ENCODE measurements around the gene ARHGEF37. TPM values are rescaled to one million over a fixed set of nuclear protein-coding genes. Genes with fewer than 3 reads are reported as not detected.
A peak's percentile ranks its signal among the peaks of the same experiment; 100 is the strongest.

The ARHGEF37 gene
- total RNA-seq, 5 donors from 2014 or later (not counting 1 experiment from before 2014, with no cell fraction given), result 0.07 to 1.0 (median 0.59) TPM; not detected in 1

- 0% methylated on average over 10 of the region's 12 CpGs for WGBS (ENCODE audit: insufficient coverage)
- no peaks in the 10 kb centered on the region for H3K9me3 Mint-ChIP-seq
- H3K4me1 Mint-ChIP-seq, result peaks cover 45 to 48% (median 45%) of the 10 kb centered on the region in 3 donors
- H3K4me3 Mint-ChIP-seq, result peak overlapping the region; percentile 95 to 97 (median 95)
- Histone ChIP-seq H3K4me3 (ENCODE audit: control insufficient read depth in 1 of 2, extremely low read depth in 1 of 2, low read length in 1 of 2) (peak overlapping the region; percentile 98 to 100), H3K27ac (ENCODE audit: low read length) (peak overlapping the region; percentile 98), H3K4me1 (ENCODE audit: control insufficient read depth in 1 of 2, extremely low read depth in 1 of 2, insufficient read depth in 2 of 2, low read length in 2 of 2) (peaks cover 16 to 28% of the 10 kb centered on the region in 2 experiments), H3K36me3 (ENCODE audit: control insufficient read depth in 2 of 2, extremely low read depth in 1 of 2, insufficient read depth in 1 of 2, low read length in 1 of 2) (peaks cover 2 to 24% of the 10 kb centered on the region in 2 donors), H3K27me3 (replicated peaks in 1 of 2; ENCODE audit: control insufficient read depth in 2 of 2, extremely low read depth in 1 of 2, insufficient read depth in 2 of 2, low read length in 1 of 2) (no peaks in the 10 kb centered on the region), H3K9me3 (no peaks in the 10 kb centered on the region)
- H3K27ac Mint-ChIP-seq, result peak overlapping the region; percentile 97 to 98
- peak in 2 of 35 experiments; percentile 8 to 51 for DNase-seq
- peaks cover 30% of the 10 kb centered on the region for H3K36me3 Mint-ChIP-seq
- POLR2A ChIA-PET, result interaction anchor here (0.5 to 1.9 kb wide), 14 partner anchors 12 to 1192 kb away, joined by 3 to 9 read pairs (median 5); partner anchors contain the start of gene PCYOX1L (in 1 of the 2)
- H3K27me3 Mint-ChIP-seq, result no peaks in the 10 kb centered on the region
- CTCF ChIA-PET, result interaction anchor here (0.6 to 3.4 kb wide), 12 partner anchors 13 to 1102 kb away, joined by 3 to 11 read pairs (median 3); partner anchors contain the start of gene SLC26A2 (in 1 of the 2)
- ATAC-seq (replicated peaks in 1 of 4), result no peak
Measured at GRCh38 chr5:149550268-149550583, 31.1 kb upstream of the ARHGEF37 start.

DNA sequence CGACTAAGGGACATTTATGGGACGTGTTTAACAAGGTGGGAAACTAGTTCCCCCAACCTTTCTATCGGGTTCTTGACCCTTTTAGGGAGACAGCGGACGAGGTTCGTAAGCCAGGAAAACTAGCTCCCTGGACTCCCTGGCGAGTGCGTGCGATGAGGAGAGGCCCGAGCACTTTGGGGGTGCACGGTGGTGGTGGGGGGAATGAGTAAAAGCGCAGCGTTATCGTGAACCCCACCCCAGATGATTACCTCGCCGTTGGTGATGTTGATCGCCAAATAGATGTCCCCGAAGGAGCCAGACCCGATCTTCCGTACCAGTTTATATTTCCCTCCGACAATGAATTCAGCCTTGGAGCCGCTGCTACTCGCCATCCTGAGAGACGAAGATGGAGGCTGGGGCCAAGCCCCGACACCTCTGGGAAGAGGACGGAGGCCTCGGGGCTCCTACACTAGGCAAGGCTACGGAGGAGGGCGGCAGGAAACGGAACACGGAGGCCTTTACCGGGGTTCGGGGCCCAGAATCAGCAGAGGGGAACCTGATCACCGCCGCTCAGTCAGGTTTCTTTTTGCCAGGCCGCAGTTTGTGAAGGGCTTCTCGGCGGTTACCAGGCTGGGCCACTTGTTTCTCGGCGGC lies 30.6 kb upstream of the ARHGEF37 start:
- ChIA-PET POLR2A (interaction anchor here (0.6 to 1.9 kb wide), 10 partner anchors 12 to 1191 kb away, joined by 3 to 9 read pairs (median 4); partner anchors contain the start of gene PCYOX1L (in 1 of the 2)), CTCF (interaction anchor here (0.6 to 3.4 kb wide), 16 partner anchors 12 to 1102 kb away, joined by 3 to 11 read pairs (median 3); partner anchors contain the start of gene SLC26A2 (in 1 of the 2))
- Histone ChIP-seq H3K4me1 (ENCODE audit: control insufficient read depth in 1 of 2, extremely low read depth in 1 of 2, insufficient read depth in 2 of 2, low read length in 2 of 2) (peaks cover 16 to 23% of the 10 kb centered on the region in 2 experiments), H3K36me3 (ENCODE audit: control insufficient read depth in 2 of 2, extremely low read depth in 1 of 2, insufficient read depth in 1 of 2, low read length in 1 of 2) (peaks cover 2 to 20% of the 10 kb centered on the region in 2 donors), H3K27ac (ENCODE audit: low read length) (peak overlapping the region; percentile 98), H3K27me3 (replicated peaks in 1 of 2; ENCODE audit: control insufficient read depth in 2 of 2, extremely low read depth in 1 of 2, insufficient read depth in 2 of 2, low read length in 1 of 2) (no peaks in the 10 kb centered on the region), H3K9me3 (no peaks in the 10 kb centered on the region), H3K4me3 (ENCODE audit: control insufficient read depth in 1 of 2, extremely low read depth in 1 of 2, low read length in 1 of 2) (peak overlapping the region; percentile 98 to 100)
- ATAC-seq (replicated peaks in 1 of 4) (peak in 3 of 4 experiments; percentile 15 to 30 (median 29)), DNase-seq (peak in 4 of 35 experiments; percentile 9 to 23 (median 15))
- Mint-ChIP-seq H3K27me3 (no peaks in the 10 kb centered on the region), H3K9me3 (no peaks in the 10 kb centered on the region), H3K4me1 (peaks cover 40 to 44% (median 41%) of the 10 kb centered on the region in 3 donors), H3K27ac (peak overlapping the region; percentile 97 to 98), H3K36me3 (peaks cover 25% of the 10 kb centered on the region), H3K4me3 (peak overlapping the region; percentile 95 to 97 (median 95))
- 0% methylated on average over 34 of the region's 40 CpGs for WGBS (ENCODE audit: insufficient coverage)

DNA sequence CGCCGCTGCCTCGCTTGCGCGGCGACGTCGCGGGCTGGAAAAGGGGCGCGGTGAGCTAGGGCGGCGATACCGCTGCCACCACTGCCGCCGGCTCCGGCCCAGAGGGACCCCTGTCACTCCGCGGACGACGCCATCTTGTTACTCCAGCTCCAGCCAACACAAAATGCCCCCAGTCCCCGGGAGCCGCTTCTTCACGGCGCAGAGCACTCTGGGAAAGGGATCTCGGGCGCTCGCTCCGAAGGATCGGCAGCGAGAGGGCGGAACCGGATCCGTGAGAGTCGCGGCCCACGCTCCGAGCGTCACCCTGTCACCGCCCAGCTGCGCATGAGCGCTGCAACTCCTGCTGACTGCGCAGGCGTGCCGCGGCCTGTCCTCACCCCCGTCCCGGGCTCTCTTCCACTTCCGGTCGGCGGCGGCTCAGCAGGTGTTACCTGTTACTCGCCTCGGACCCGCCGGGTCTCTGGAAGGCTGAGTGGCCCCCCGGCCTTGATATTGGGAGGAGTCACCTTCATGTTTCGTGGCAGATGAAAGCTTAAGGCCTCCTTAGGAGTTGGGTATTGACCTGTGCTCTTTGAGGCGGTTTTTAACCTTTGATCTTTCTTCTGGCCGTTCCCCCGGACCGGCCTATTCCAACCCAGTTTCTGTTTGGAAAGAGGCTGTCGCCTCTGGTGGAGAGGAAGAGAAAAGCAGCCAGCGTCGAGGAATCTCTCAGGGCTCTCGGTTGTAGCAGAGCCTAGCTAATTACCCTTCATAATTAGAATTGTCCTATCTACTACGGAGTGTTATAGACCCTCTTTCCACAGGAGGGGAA lies 29.9 kb upstream of the ARHGEF37 start, which contains the start of gene CSNK1A1:
TSS of gene CSNK1A1 (minus strand) at position 213 of the 811 bp plus-strand sequence. CDS start 475 bp downstream, outside the sequence.
- Mint-ChIP-seq H3K27me3 (no peaks in the 10 kb centered on the region), H3K27ac (peak within 1 kb of the TSS; percentile 97 to 98), H3K4me1 (peaks cover 34 to 37% (median 34%) of the 10 kb centered on the region in 3 donors), H3K36me3 (peaks cover 23% of the 10 kb centered on the region), H3K9me3 (no peaks in the 10 kb centered on the region), H3K4me3 (peak within 1 kb of the TSS; percentile 95 to 97 (median 95))
- Histone ChIP-seq H3K36me3 (ENCODE audit: control insufficient read depth in 2 of 2, extremely low read depth in 1 of 2, insufficient read depth in 1 of 2, low read length in 1 of 2) (peaks cover 0 to 13% of the 10 kb centered on the region in 2 donors), H3K9me3 (no peaks in the 10 kb centered on the region), H3K4me1 (ENCODE audit: control insufficient read depth in 1 of 2, extremely low read depth in 1 of 2, insufficient read depth in 2 of 2, low read length in 2 of 2) (peaks cover 16 to 17% of the 10 kb centered on the region in 2 experiments), H3K27me3 (replicated peaks in 1 of 2; ENCODE audit: control insufficient read depth in 2 of 2, extremely low read depth in 1 of 2, insufficient read depth in 2 of 2, low read length in 1 of 2) (no peaks in the 10 kb centered on the region), H3K4me3 (ENCODE audit: control insufficient read depth in 1 of 2, extremely low read depth in 1 of 2, low read length in 1 of 2) (peak within 1 kb of the TSS; percentile 98 to 100), H3K27ac (ENCODE audit: low read length) (peak within 1 kb of the TSS; percentile 98)
- DNase-seq (peak; percentile 93 to 100 (median 97)), ATAC-seq (replicated peaks in 1 of 4) (peak; percentile 88 to 92 (median 90))
- under 1% methylated on average over 57 of the region's 67 CpGs for WGBS (ENCODE audit: insufficient coverage)
- ChIA-PET POLR2A (interaction anchor here in 1 of 2 donors (0.5 to 1.9 kb wide), 4 partner anchors 14 to 194 kb away, joined by 3 to 6 read pairs (median 4); partner anchors contain the start of gene PCYOX1L), CTCF (interaction anchor here (0.6 to 3.4 kb wide), 10 partner anchors 12 to 409 kb away, joined by 3 to 11 read pairs (median 4); partner anchors contain the start of genes PCYOX1L (in 1 of the 2) and SLC26A2 (in 1 of the 2))

DNA sequence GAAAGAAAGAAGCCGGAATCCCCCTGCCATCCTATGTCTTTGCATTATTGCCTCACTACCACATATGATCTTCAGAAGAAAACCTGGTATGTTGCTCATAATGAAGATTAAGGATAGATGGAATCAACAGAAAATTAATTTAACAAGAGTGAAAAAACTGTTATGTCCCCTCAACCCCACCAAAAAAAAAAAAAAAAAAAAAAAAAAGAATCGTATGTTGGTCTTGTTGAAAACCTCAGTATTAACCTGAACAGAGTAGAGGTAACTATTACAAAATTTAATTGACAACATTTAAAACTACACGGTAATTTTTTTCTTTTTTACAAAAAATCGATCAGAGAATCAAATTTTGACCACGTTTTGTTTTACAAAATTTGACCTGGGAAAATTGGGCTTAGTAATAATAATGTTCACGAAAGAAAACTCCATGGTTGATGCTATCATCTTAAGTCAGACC lies 29.2 kb upstream of the ARHGEF37 start:
- no peaks in the 10 kb centered on the region for H3K27me3 ChIP-seq (replicated peaks in 1 of 2; ENCODE audit: control insufficient read depth in 2 of 2, extremely low read depth in 1 of 2, insufficient read depth in 2 of 2, low read length in 1 of 2)
- H3K36me3 ChIP-seq (ENCODE audit: control insufficient read depth in 2 of 2, extremely low read depth in 1 of 2, insufficient read depth in 1 of 2, low read length in 1 of 2), result peaks cover 0 to 8% of the 10 kb centered on the region in 2 donors
- no CpG with 5 or more reads among the region's 6 CpGs for WGBS (ENCODE audit: insufficient coverage)

DNA sequence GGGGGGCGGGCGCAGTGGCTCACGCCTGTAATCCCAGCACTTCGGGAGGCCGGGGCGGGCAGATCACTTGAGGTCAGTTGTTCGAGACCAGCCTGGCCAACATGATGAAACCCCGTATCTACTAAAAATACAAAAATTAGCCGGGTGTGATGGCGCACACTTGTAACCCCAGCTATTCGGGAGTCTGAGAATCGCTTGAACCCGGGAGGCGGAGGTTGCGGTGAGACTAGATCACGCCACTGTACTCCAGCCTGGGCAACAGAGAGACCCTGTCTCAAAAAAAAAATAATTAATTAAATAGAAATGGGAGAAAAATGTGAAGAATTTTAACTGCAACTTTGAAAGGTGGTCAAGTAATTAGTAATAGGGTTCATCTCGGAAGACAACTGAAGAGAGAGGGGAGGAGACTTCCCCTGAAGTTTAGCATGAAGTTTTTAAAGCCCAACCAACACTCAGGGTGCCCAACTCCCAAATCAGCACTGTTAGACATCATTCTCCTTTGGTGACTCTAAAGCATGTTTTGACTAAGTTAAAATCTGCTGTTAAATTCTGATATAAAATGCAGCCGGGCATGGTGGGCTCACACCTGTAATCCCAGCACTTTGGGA lies 28.6 kb upstream of the ARHGEF37 start:
- ChIA-PET CTCF (interaction anchor here (0.7 to 3.4 kb wide), 4 partner anchors 10 to 722 kb away, joined by 3 to 11 read pairs (median 4); partner anchors contain the start of gene PCYOX1L (in 1 of the 2)), POLR2A (interaction anchor here in 1 of 2 donors (1.1 kb wide), 1 partner anchor 195 kb away, joined by 3 read pairs; the partner anchor contains the start of gene PCYOX1L)
- Mint-ChIP-seq H3K9me3 (no peaks in the 10 kb centered on the region), H3K36me3 (peaks cover 14% of the 10 kb centered on the region), H3K4me3 (no peak overlapping the region), H3K4me1 (peaks cover 22 to 25% (median 22%) of the 10 kb centered on the region in 3 donors), H3K27me3 (no peaks in the 10 kb centered on the region), H3K27ac (no peak overlapping the region)
- DNase-seq, result no peak
- Histone ChIP-seq H3K27ac (ENCODE audit: low read length) (no peak overlapping the region), H3K27me3 (replicated peaks in 1 of 2; ENCODE audit: control insufficient read depth in 2 of 2, extremely low read depth in 1 of 2, insufficient read depth in 2 of 2, low read length in 1 of 2) (no peaks in the 10 kb centered on the region), H3K4me1 (ENCODE audit: control insufficient read depth in 1 of 2, extremely low read depth in 1 of 2, insufficient read depth in 2 of 2, low read length in 2 of 2) (peaks cover 8 to 16% of the 10 kb centered on the region in 2 experiments), H3K4me3 (ENCODE audit: control insufficient read depth in 1 of 2, extremely low read depth in 1 of 2, low read length in 1 of 2) (no peak overlapping the region), H3K36me3 (ENCODE audit: control insufficient read depth in 2 of 2, extremely low read depth in 1 of 2, insufficient read depth in 1 of 2, low read length in 1 of 2) (peaks cover 0 to 6% of the 10 kb centered on the region in 2 donors), H3K9me3 (no peaks in the 10 kb centered on the region)
- no peak for ATAC-seq (replicated peaks in 1 of 4)
- 98% methylated on average over 8 of the region's 18 CpGs for WGBS (ENCODE audit: insufficient coverage)

More for the DNA sequence above, 29.2 kb upstream of the ARHGEF37 start:
- no peaks in the 10 kb centered on the region for H3K27me3 Mint-ChIP-seq
- POLR2A ChIA-PET, result interaction anchor here in 1 of 2 donors (1.1 kb wide), 1 partner anchor 194 kb away, joined by 3 read pairs; the partner anchor contains the start of gene PCYOX1L
- peaks cover 28 to 31% (median 28%) of the 10 kb centered on the region in 3 donors for H3K4me1 Mint-ChIP-seq
- no peaks in the 10 kb centered on the region for H3K9me3 Mint-ChIP-seq
- CTCF ChIA-PET, result interaction anchor here in 1 of 2 donors (0.6 to 3.4 kb wide), 6 partner anchors 11 to 722 kb away, joined by 3 to 11 read pairs (median 4); partner anchors contain the start of gene PCYOX1L
- peak overlapping the region; percentile 95 to 97 (median 95) for H3K4me3 Mint-ChIP-seq
- H3K4me1 ChIP-seq (ENCODE audit: control insufficient read depth in 1 of 2, extremely low read depth in 1 of 2, insufficient read depth in 2 of 2, low read length in 2 of 2), result peaks cover 12 to 17% of the 10 kb centered on the region in 2 experiments
- no peak for ATAC-seq (replicated peaks in 1 of 4)
- peak overlapping the region; percentile 97 to 98 for H3K27ac Mint-ChIP-seq
- DNase-seq, result no peak
- peak overlapping the region; percentile 98 to 100 for H3K4me3 ChIP-seq (ENCODE audit: control insufficient read depth in 1 of 2, extremely low read depth in 1 of 2, low read length in 1 of 2)
- H3K36me3 Mint-ChIP-seq, result peaks cover 19% of the 10 kb centered on the region
- H3K9me3 ChIP-seq, result no peaks in the 10 kb centered on the region
- peak overlapping the region; percentile 98 for H3K27ac ChIP-seq (ENCODE audit: low read length)
